Ascending aorta (tissue), 2 donors: ENCODE results near the gene DENND5B. TPM values are rescaled to one million over a fixed set of nuclear protein-coding genes. Genes with fewer than 3 reads are reported as not detected.
"Not testable (repeated sequence)": the region's sequence is repeated elsewhere in the genome, so short reads cannot be mapped to it uniquely, and the experiment has no call there.

Source experiments
- DNase-seq, 2 donors: peaks; one replicate each; pipeline ENCODE4 v3.0.0-alpha.2; 2019; ENCODE audit warnings: low spot score in 2 of 2
- H3K27ac ChIP-seq, 2 donors: fragments of 200-600 bp; sonication (generic); one replicate each; pipeline ENCODE4 v1.5.1; 2016 to 2017; ENCODE audit warnings: mild to moderate bottlenecking in 1 of 2
- H3K27me3 ChIP-seq: fragments of 200-600 bp; sonication (generic); one replicate; pipeline ENCODE4 v1.5.1; 2017
- H3K36me3 ChIP-seq, 2 donors: fragments of 200-600 bp; sonication (generic); one replicate each; pipeline ENCODE4 v1.5.1; 2016
- H3K4me1 ChIP-seq, 2 donors: fragments of 200-600 bp; sonication (generic); one replicate each; pipeline ENCODE4 v1.5.1; 2016 to 2017; ENCODE audit warnings: mild to moderate bottlenecking in 1 of 2
- H3K4me3 ChIP-seq, 2 donors: fragments of 200-600 bp; sonication (generic); one replicate each; pipeline ENCODE4 v1.5.1; 2016 to 2017; ENCODE audit warnings: mild to moderate bottlenecking in 1 of 2
- H3K9me3 ChIP-seq, 2 donors: fragments of 200-600 bp; sonication (generic); one replicate each; pipeline ENCODE4 v1.5.1; 2016
- intact Hi-C: fragments of 100-400 bp; cut with DNase I; formaldehyde crosslinking; loops from one replicate; pipeline ENCODE4 v1.15.1; 2023
- total RNA-seq: library from RNA; depleted of rRNA; stranded (reverse); fragments of >200 nt; gene quantifications from one replicate; pipeline ENCODE4 v1.1.0, GENCODE V29; 2016
- TF ChIP-seq, protein P1 (sequence below), 3 experiments: fragments of 200-600 bp in 2 of 3; fragments of 450-650 bp in 1 of 3; sonication (generic) in 2 of 3; IDR thresholded peaks; one replicate each; pipeline ENCODE4 v1.5.1; 2016 to 2019; ENCODE audit warnings: antibody characterized with exemption in 3 of 3, mild to moderate bottlenecking in 1 of 3, moderate library complexity in 1 of 3

DENND5B gene
- total RNA-seq, 1 donor from 2014 or later, result 4.7 TPM

DNA sequence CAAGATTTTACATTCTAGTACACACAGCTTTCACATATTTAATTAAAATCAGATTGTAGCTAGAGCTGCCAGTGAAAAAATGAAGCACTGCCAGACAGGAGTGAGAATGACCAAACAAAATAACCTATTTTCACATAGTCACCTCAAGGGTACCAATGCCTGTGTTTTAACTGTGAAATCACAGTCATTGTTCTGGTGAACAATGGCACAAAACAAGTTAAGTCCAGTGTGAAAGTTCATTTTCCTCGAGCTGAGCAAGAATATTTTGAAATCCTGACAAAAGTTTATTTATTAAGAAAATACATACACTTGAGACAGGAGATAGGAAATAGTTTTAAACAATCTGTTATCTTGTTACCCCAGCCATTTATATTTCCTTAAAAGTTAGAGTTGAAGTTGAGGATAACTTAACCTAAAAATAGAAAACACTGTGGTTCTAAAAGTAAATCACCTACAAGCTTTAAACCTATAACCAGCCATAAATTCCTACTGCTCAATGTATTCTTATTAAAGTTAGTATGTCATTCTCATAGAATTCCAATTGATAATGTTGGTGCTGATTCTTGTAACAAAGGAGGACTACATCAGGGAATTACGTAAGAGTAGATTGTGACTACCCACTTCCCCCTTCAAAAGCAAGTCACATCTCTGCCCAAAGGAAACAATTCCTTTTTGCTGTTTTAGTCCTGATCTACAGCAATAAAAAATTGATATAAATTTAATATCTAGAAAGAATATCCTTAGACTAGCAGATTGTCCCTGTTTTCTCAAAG, 15.9 kb downstream of the DENND5B start:
- peaks cover 0 to 2% of the 10 kb centered on the region in 2 donors for H3K4me1 ChIP-seq
- H3K27ac ChIP-seq, result no peak overlapping the region
- H3K27me3 ChIP-seq, result no peaks in the 10 kb centered on the region

DNA sequence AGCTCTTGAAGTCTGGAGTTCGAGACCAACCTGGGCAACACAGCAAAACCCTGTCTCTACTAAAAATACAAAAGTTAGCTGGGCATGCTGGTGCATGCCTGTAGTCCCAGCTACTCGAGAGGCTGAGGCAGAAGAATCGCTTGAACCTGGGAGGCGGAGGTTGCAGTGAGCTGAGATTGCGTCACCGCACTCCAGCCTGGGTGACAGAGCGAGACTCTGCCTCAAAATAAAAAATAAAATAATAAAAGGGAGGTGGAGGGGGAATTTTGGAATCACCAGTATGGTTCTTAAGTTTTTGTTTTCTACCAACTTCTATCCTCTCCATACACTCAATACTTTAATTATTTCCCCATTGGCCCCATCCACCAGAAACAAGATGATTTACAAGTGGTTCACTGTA, 16.6 kb downstream of the DENND5B start:
- H3K27me3 ChIP-seq, H3K4me3 ChIP-seq, DNase-seq, H3K9me3 ChIP-seq, H3K36me3 ChIP-seq, H3K4me1 ChIP-seq, intact Hi-C loops, H3K27ac ChIP-seq: not testable (repeated sequence)

More for the DNA sequence above, 15.9 kb downstream of the DENND5B start:
- no peak overlapping the region for H3K4me3 ChIP-seq
- intact Hi-C loops, result no loop called here
- TF ChIP-seq, protein P1, sequence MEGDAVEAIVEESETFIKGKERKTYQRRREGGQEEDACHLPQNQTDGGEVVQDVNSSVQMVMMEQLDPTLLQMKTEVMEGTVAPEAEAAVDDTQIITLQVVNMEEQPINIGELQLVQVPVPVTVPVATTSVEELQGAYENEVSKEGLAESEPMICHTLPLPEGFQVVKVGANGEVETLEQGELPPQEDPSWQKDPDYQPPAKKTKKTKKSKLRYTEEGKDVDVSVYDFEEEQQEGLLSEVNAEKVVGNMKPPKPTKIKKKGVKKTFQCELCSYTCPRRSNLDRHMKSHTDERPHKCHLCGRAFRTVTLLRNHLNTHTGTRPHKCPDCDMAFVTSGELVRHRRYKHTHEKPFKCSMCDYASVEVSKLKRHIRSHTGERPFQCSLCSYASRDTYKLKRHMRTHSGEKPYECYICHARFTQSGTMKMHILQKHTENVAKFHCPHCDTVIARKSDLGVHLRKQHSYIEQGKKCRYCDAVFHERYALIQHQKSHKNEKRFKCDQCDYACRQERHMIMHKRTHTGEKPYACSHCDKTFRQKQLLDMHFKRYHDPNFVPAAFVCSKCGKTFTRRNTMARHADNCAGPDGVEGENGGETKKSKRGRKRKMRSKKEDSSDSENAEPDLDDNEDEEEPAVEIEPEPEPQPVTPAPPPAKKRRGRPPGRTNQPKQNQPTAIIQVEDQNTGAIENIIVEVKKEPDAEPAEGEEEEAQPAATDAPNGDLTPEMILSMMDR (IDR thresholded peaks at IDR 0.05), result no peak
- no peaks in the 10 kb centered on the region for H3K36me3 ChIP-seq
- H3K9me3 ChIP-seq, result no peaks in the 10 kb centered on the region
- DNase-seq, result no peak

DNA sequence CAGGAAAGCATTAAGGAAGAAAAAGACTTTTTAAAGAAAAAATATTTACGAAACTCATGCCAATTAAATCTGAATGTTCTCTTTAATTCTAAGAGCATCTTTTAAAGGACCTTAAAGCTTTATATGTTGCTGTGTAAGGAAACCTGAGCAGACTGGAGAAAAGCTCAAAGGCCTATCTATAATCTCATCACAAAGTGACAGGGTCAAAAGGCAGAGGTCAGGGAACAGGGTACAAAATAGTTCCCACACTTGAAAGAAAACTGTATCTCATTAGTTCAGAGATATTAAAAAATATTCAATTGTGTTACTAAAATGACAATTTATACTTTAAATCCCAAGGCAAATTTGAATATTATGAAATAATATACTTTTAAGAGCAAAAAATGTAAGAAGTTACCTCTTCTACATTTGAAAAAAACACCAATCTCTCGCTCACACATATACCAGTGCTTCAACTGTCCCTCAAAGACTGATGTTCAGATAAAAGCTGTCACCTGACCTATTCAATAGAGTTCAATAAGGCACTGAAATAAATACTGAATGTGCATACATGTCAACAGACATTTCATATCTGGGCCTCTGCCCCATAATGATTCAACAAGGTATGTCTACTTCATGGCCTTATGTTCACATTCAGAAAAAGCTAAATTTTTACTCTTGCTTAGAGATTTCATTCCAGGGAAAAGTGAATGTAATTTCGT, 17.9 kb downstream of the DENND5B start:
- Histone ChIP-seq H3K27ac (no peak overlapping the region), H3K36me3 (no peaks in the 10 kb centered on the region), H3K4me1 (peaks cover 0 to 6% of the 10 kb centered on the region in 2 donors), H3K27me3 (no peaks in the 10 kb centered on the region), H3K9me3 (no peaks in the 10 kb centered on the region), H3K4me3 (no peak overlapping the region)
- intact Hi-C loops, result no loop called here
- TF ChIP-seq, protein P1 (IDR thresholded peaks at IDR 0.05), result no peak
- no peak for DNase-seq

DNA sequence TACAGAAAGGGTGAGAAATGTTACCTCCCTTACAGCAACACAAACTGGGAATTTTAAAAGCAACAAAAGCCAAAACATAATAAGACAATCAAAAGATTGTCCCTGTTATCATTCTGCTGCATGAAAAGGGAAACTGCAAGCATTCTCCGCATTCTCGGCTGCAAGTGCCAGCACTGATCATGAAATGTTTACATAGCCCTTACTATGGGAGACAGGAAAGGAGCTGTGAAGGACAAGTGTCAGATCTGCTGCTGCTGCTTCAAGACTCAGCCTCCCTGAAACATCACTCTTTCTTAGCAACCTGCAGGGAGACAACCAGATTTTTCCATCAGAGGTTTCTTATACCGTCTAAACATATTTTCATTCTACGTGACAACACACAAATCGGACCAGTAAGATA, 20.1 kb downstream of the DENND5B start:
- H3K27me3 ChIP-seq, result no peaks in the 10 kb centered on the region
- H3K27ac ChIP-seq, result no peak overlapping the region
- H3K4me3 ChIP-seq, result no peak overlapping the region
- DNase-seq, result no peak
- intact Hi-C loops, result no loop called here
- H3K4me1 ChIP-seq, result peaks cover 0 to 6% of the 10 kb centered on the region in 2 donors
- TF ChIP-seq, protein P1 (IDR thresholded peaks at IDR 0.05), result no peak
- no peaks in the 10 kb centered on the region for H3K36me3 ChIP-seq
- no peaks in the 10 kb centered on the region for H3K9me3 ChIP-seq

DNA sequence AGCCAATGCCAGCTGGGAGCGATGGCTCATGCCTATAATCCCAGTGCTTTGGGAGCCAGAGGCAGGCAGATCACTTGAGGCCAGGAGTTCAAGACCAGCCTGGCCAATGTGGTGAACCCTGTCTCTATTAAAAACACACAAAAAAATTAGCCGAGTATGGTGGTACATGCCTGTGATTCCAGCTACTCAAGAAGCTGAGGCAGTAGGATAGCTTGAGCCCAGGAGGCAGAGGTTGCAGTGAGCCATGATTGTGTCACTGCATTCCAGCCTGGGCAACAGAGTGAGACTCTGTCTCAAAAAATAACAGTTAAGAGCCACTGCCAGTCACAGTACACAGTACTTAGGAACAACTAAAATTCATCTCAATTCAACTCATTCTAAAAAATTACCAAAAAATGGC, 21.4 kb downstream of the DENND5B start:
- H3K27me3 ChIP-seq, intact Hi-C loops: not testable (repeated sequence)

DNA sequence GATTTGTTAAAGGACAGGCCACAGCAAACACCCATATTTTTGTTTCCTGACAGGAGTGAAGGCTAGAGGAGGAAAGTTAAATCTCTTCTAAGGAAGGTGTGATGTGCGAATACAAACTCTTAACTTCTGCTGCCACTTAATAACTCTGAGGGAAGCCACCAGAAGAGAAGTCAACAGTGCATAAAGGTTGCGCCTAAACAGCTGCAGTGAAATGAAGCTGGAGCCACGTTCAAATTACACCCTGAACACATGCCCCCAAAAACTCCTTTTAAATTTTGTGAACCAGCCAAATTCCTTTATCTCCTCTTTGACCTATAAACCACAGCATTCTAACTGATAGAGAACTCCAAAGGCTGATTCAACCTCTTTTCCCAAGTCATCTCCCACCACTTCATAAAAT, 22.4 kb downstream of the DENND5B start:
- intact Hi-C loops, result no loop called here
- Histone ChIP-seq H3K36me3 (no peaks in the 10 kb centered on the region), H3K27ac (no peak overlapping the region), H3K4me1 (peaks cover 0 to 4% of the 10 kb centered on the region in 2 donors), H3K9me3 (no peaks in the 10 kb centered on the region), H3K27me3 (no peaks in the 10 kb centered on the region), H3K4me3 (no peak overlapping the region)
- TF ChIP-seq, protein P1 (IDR thresholded peaks at IDR 0.05), result no peak
- DNase-seq, result no peak

More for the DNA sequence above, 21.4 kb downstream of the DENND5B start:
- H3K4me3 ChIP-seq, H3K27ac ChIP-seq, H3K9me3 ChIP-seq, H3K4me1 ChIP-seq, H3K36me3 ChIP-seq, DNase-seq: not testable (repeated sequence)
